K562 (cell line): Measurements from ENCODE around the gene GALNS. TPM values are rescaled to one million over a fixed set of nuclear protein-coding genes. Genes with fewer than 3 reads are reported as not detected.

Experiments used
- ATAC-seq: fragments of 200-7000 bp; cut with Tn5 transposase; 3 replicates; pipeline ENCODE4 v1.9.1; 2020; ENCODE audit warnings: moderate library complexity
- BruUV-seq: library from RNA; stranded (reverse); fragments of 400-500 nt; replicated peaks from 2 replicates; lab custom pipeline; 2021; lab: Mats Ljungman, UMichigan
- CTCF ChIA-PET: fragments of 300-600 bp; formaldehyde crosslinking; extraction: SDS; loops from one replicate; lab custom pipeline; 2021; ENCODE audit warnings: low intra/inter-chr PET ratio; lab: Yijun Ruan, JAX
- POLR2A ChIA-PET: fragments of 300-600, 350-650 bp; sonication (Branson Sonifier 250); formaldehyde crosslinking; extraction: SDS; loops from one replicate; lab custom pipeline; 2021; ENCODE audit warnings: antibody characterized with exemption, inconsistent platforms; lab: Yijun Ruan, JAX
- DNase-seq, 4 experiments: peaks; one replicate each; pipeline versions ENCODE4 v3.0.0 to v3.0.0-alpha.2; 2011 to 2018; ENCODE audit warnings: low spot score in 3 of 4, mixed read lengths in 3 of 4; ENCODE audit errors: extremely low read depth in 1 of 4
- FAIRE-seq: peaks from 2 replicates; lab custom pipeline; 2011; peaks lifted over from hg19 to GRCh38; lab: Jason Lieb, UNC
- H2AFZ ChIP-seq: 2 replicates; pipeline ENCODE4 v1.6.0; 2011; ENCODE audit warnings: low read depth, low read length, control low read depth, inconsistent platforms
- H3K27ac ChIP-seq: fragments of 200-600 bp; 3 replicates; pipeline ENCODE4 v1.8.0; 2011; ENCODE audit warnings: low read depth, mild to moderate bottlenecking, control low read depth, inconsistent platforms, low read length, moderate library complexity, mixed read lengths; ENCODE audit errors: extremely low read depth
- H3K27me3 ChIP-seq, 2 experiments: fragments of 300-600 bp in 1 of 2; 2 replicates in 1 of 2; 3 replicates in 1 of 2; pipeline versions ENCODE4 v1.6.0 to v1.8.0; 2011; ENCODE audit warnings: inconsistent platforms in 2 of 2, low read length in 2 of 2, mild to moderate bottlenecking in 1 of 2, mixed read lengths in 1 of 2, moderate library complexity in 1 of 2; ENCODE audit not compliant: control insufficient read depth in 2 of 2, insufficient read depth in 2 of 2
- H3K36me3 ChIP-seq: fragments of 300-600 bp; 3 replicates; pipeline ENCODE4 v1.8.0; 2011; ENCODE audit warnings: mild to moderate bottlenecking, low read length, inconsistent platforms; ENCODE audit not compliant: control insufficient read depth, insufficient read depth
- H3K4me1 ChIP-seq, 2 experiments: fragments of 200-600 bp in 1 of 2; replicated peaks in 1 of 2; 2 replicates in 1 of 2; 3 replicates in 1 of 2; pipeline versions ENCODE4 v1.5.1 to v1.8.0; 2011; ENCODE audit warnings: inconsistent platforms in 2 of 2, low read length in 2 of 2, mild to moderate bottlenecking in 1 of 2, mixed read lengths in 1 of 2, moderate library complexity in 1 of 2; ENCODE audit not compliant: control insufficient read depth in 2 of 2, insufficient read depth in 2 of 2
- H3K4me2 ChIP-seq: 2 replicates; pipeline ENCODE4 v1.6.1; 2011; ENCODE audit warnings: low read length, control low read depth, inconsistent platforms, mixed read lengths; ENCODE audit not compliant: insufficient read depth
- H3K4me3 ChIP-seq: fragments of 200-600 bp; sonication (generic), shearing (Covaris generic); 2 replicates; pipeline ENCODE4 v1.5.1; 2016; ENCODE audit warnings: control low read depth, inconsistent platforms
- H3K79me2 ChIP-seq: fragments of 200-600 bp; 3 replicates; pipeline ENCODE4 v1.8.0; 2011; ENCODE audit warnings: low read length, inconsistent platforms; ENCODE audit not compliant: control insufficient read depth, insufficient read depth
- H3K9ac ChIP-seq, 2 experiments: 2 replicates each; pipeline versions ENCODE4 v1.6.0 to v1.6.1; 2011; ENCODE audit warnings: low read depth in 2 of 2, low read length in 2 of 2, control low read depth in 1 of 2, inconsistent platforms in 1 of 2, mild to moderate bottlenecking in 1 of 2, mixed read lengths in 1 of 2; ENCODE audit not compliant: insufficient read depth in 1 of 2
- H3K9me1 ChIP-seq: one replicate; pipeline ENCODE4 v1.6.0; 2011; ENCODE audit warnings: inconsistent platforms, mild to moderate bottlenecking, low read length, moderate library complexity; ENCODE audit not compliant: control insufficient read depth, insufficient read depth
- H3K9me3 ChIP-seq: replicated peaks from 2 replicates; pipeline ENCODE4 v1.5.1; 2011; ENCODE audit warnings: low read depth, low read length, inconsistent platforms; ENCODE audit not compliant: control insufficient read depth, insufficient read depth
- H4K20me1 ChIP-seq: replicated peaks from 2 replicates; pipeline ENCODE4 v1.6.1; 2011; ENCODE audit warnings: low read length, inconsistent platforms, mixed read lengths; ENCODE audit not compliant: control insufficient read depth, insufficient read depth
- BMI1 ChIP-seq: fragments of 150-350 bp; IDR thresholded peaks from 2 replicates; pipeline ENCODE4 v1.6.1; 2014; ENCODE audit warnings: low read length
- CCNT2 ChIP-seq: IDR thresholded peaks from 2 replicates; pipeline ENCODE4 v1.6.1; 2011; ENCODE audit warnings: borderline replicate concordance, low read depth, mild to moderate bottlenecking, moderate library complexity, mixed read lengths, low read length; ENCODE audit not compliant: insufficient read length; ENCODE audit errors: extremely low read depth
- FIP1L1 ChIP-seq: fragments of 200-400 bp; formaldehyde crosslinking; IDR thresholded peaks from 2 replicates; pipeline ENCODE4 v1.6.1; 2018; ENCODE audit warnings: mild to moderate bottlenecking, low read depth, low read length; ENCODE audit not compliant: poor library complexity, severe bottlenecking
- GATAD2B ChIP-seq: fragments of 450-650 bp; IDR thresholded peaks from 2 replicates; pipeline ENCODE4 v1.6.1; 2017; ENCODE audit warnings: mild to moderate bottlenecking, borderline replicate concordance
- POLR2G ChIP-seq: fragments of 200-400 bp; formaldehyde crosslinking; IDR thresholded peaks from 2 replicates; pipeline ENCODE4 v1.6.1; 2017; ENCODE audit warnings: low read depth, mild to moderate bottlenecking, antibody characterized with exemption, low read length, moderate library complexity
- PRMT5 ChIP-seq: sonication (generic); formaldehyde crosslinking; IDR thresholded peaks from 2 replicates; pipeline ENCODE4 v1.5.0; 2020; ENCODE audit warnings: missing genetic modification reagents
- RBM22 ChIP-seq: fragments of 200-400 bp; formaldehyde crosslinking; IDR thresholded peaks from 2 replicates; pipeline ENCODE4 v1.6.1; 2018; ENCODE audit warnings: low read length, low read depth; ENCODE audit not compliant: poor library complexity, severe bottlenecking
- U2AF1 ChIP-seq: fragments of 200-400 bp; formaldehyde crosslinking; optimal IDR thresholded peaks from 2 replicates; pipeline ENCODE3; 2017; ENCODE audit warnings: mild to moderate bottlenecking, low read depth, low read length, moderate library complexity
- WGBS: fragments of 100-300 bp; shearing (Covaris generic); methylation state at CpG from one replicate; pipeline ENCODE4 v1.1.6; 2016; ENCODE audit warnings: low coverage, mixed read lengths; ENCODE audit not compliant: insufficient coverage; ENCODE audit errors: missing lambda C conversion rate; 5-methylcytosine and 5-hydroxymethylcytosine counted together
- in situ Hi-C: fragments of 300-500 bp; cut with MboI; formaldehyde crosslinking; loops from 4 replicates; pipeline ENCODE4 v1.15.0; 2018; ENCODE audit warnings: inconsistent platforms, mixed read lengths
- intact Hi-C: fragments of 100-400 bp; cut with micrococcal nuclease; formaldehyde crosslinking; loops from 2 replicates; pipeline ENCODE4 v1.14.2; 2022
- polyA plus RNA-seq, 8 experiments: library from polyadenylated mRNA; depleted of rRNA in 4 of 8; stranded (reverse) in 5 of 8; unstranded in 3 of 8; fragments of >200 nt; fragmentation: Nextera tagmentation in 2 of 8; fragmentation: Illumina TruSeq in 1 of 8; extraction: Ambion mirVana in 2 of 8; extraction: Trizol in 1 of 8; gene quantifications; 2 replicates each; pipeline versions ENCODE4 v1.2.1 to v1.2.3, GENCODE V29; 2011 to 2014; ENCODE audit warnings: inconsistent platforms in 1 of 8, missing spikeins in 1 of 8
- total RNA-seq, 7 experiments: library from RNA; depleted of rRNA in 6 of 7; stranded (reverse); fragments of >200 nt in 6 of 7; fragmentation: Illumina TruSeq in 2 of 7; extraction: Trizol in 2 of 7; gene quantifications; 2 replicates each; pipeline versions ENCODE4 v1.2.1 to v1.2.3, GENCODE V29; 2011 to 2021; ENCODE audit warnings: low replicate concordance in 1 of 7

Gene GALNS
- total and polyA plus RNA-seq, 9 of the 15 experiments (the other 6 are each of a cell fraction or from before 2014, with no cell fraction given) = 0.38 to 13.2 (median 4.3) TPM

DNA sequence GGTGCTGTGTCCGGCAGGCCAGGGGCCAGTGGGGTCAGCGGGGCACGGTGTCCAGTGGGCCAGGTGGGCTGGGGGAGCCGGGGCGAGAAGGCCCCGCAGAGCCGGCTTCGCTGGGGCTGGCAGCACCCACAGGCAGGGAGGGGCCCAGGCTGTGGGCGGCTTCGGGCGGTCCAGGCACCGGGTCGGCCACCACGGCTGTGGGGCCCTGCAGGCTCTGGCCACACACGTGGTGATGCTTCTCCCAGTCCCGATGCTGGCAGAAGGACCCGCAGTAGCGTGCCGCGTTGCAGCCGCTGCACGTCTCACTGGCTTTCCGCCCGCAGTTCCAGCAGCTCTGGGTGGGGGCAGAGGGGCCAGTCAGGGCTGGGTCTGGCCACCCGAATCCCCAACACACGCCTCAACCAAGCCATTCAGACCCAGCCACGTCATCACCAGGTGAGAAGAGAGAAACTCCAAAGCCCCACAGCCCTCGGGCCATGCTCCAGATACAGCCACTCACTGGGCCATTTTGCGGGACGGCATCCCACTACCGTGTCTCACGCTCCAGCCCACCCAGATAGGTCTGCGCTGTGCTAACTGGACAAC, 20.3 kb upstream of the GALNS start:
- Histone ChIP-seq H3K27me3 (no peaks in the 10 kb centered on the region), H3K4me3 (no peak overlapping the region), H3K27ac (no peak overlapping the region), H3K9me1 (peaks cover 6% of the 10 kb centered on the region), H3K4me1 (peaks cover 0 to 64% of the 10 kb centered on the region in 2 experiments; a peak in 3 of 5 replicates), H4K20me1 (peaks cover 12% of the 10 kb centered on the region; the same call in 1 of the 2 replicates), H3K36me3 (peaks cover 81% of the 10 kb centered on the region; the same call in 2 of the 3 replicates), H3K9ac (no peak overlapping the region; a peak in 1 of 4 replicates), H3K9me3 (no peaks in the 10 kb centered on the region), H3K4me2 (no peak overlapping the region), H2AFZ (no peak overlapping the region), H3K79me2 (no peaks in the 10 kb centered on the region)
- POLR2A ChIA-PET = interaction anchor here (0.9 kb wide), 1 partner anchor 13 kb away, joined by 5 read pairs; no protein-coding TSS in a partner anchor
- 97% methylated on average over 32 of the region's 33 CpGs for WGBS
- TF ChIP-seq BMI1 = no peak
- peak; percentile 26 for TF ChIP-seq CCNT2
- TF ChIP-seq FIP1L1 = no peak
- peak; percentile 92 for TF ChIP-seq RBM22
- no peak for TF ChIP-seq U2AF1
- TF ChIP-seq GATAD2B = no peak
- peak; percentile 67 for TF ChIP-seq POLR2G
- TF ChIP-seq PRMT5 (CRISPR knock-in tag) = no peak
- no peak for ATAC-seq
- no TSS peak for BruUV-seq
- in situ Hi-C loops = no loop called here
- intact Hi-C loops = no loop called here
- CTCF ChIA-PET = no interaction called here
- FAIRE-seq = no peak
- DNase-seq = no peak
